ENCODE measurements around the gene NIPAL4. TPM values are rescaled to one million over a fixed set of nuclear protein-coding genes. Genes with fewer than 3 reads are reported as not detected.

Gene NIPAL4
- polyA plus RNA-seq, 2 of the 4 experiments (the other 2 are of a cell fraction): 8.6 to 8.9 TPM

DNA sequence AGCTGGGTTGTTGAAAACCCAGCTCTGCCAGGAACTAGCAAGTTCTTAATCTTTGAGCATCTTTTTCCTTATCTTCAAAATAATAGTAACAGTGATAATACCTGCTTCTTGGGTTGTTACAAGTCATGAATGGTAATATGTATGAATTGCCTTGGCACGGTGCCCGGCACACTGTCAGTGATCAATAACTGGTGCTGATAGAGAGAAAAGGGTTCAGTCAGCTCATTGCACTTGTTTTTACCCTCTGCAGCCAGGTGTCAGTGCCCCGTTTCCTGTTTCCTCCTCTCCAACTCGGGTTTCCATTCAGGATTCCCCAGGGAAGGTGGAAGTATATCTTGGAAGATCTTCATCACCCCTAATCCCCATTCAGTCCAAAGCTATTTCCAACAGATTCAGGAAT, 15.8 kb upstream of the NIPAL4 start:
- DNase-seq (ENCODE audit: low read depth in 1 of 2, low spot score in 1 of 2) (no peak), FAIRE-seq (no peak), ATAC-seq (no peak)
- Histone ChIP-seq H3K9me3 (no peaks in the 10 kb centered on the region), H3K4me1 (no peaks in the 10 kb centered on the region), H3K4me2 (no peak overlapping the region), H3K27ac (no peak overlapping the region), H3K4me3 (no peak overlapping the region)
- POLR2A ChIA-PET: no interaction called here
- WGBS (ENCODE audit: missing lambda C conversion rate): 63% methylated on average over 4 of the region's 4 CpGs
- no peak for TF ChIP-seq MYC (IDR thresholded peaks at IDR 0.05; ENCODE audit: borderline replicate concordance, low read length)
- no peak for TF ChIP-seq CEBPB (IDR thresholded peaks at IDR 0.05)
- TF ChIP-seq MAZ (IDR thresholded peaks at IDR 0.05; ENCODE audit: borderline replicate concordance, low read depth, low read length): no peak
- TF ChIP-seq KDM1A (IDR thresholded peaks at IDR 0.05; ENCODE audit: low read depth): no peak
- TF ChIP-seq, protein P1, sequence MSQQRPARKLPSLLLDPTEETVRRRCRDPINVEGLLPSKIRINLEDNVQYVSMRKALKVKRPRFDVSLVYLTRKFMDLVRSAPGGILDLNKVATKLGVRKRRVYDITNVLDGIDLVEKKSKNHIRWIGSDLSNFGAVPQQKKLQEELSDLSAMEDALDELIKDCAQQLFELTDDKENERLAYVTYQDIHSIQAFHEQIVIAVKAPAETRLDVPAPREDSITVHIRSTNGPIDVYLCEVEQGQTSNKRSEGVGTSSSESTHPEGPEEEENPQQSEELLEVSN (IDR thresholded peaks at IDR 0.05; ENCODE audit: borderline replicate concordance, low read depth): no peak
- TF ChIP-seq SREBF2 (IDR thresholded peaks at IDR 0.05): no peak
- TF ChIP-seq EHF (CRISPR knock-in tag; IDR thresholded peaks at IDR 0.05): no peak
- TF ChIP-seq CBX8 (IDR thresholded peaks at IDR 0.05): no peak
- TF ChIP-seq CHD4 (IDR thresholded peaks at IDR 0.05; ENCODE audit: borderline replicate concordance): no peak
- no peak for TF ChIP-seq NPAS2 (CRISPR knock-in tag; IDR thresholded peaks at IDR 0.05; ENCODE audit: borderline replicate concordance)
- TF ChIP-seq GATA3 (IDR thresholded peaks at IDR 0.05; ENCODE audit: borderline replicate concordance): no peak
- TF ChIP-seq, protein P2, sequence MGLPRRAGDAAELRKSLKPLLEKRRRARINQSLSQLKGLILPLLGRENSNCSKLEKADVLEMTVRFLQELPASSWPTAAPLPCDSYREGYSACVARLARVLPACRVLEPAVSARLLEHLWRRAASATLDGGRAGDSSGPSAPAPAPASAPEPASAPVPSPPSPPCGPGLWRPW (IDR thresholded peaks at IDR 0.05): no peak
- TF ChIP-seq RARB (CRISPR knock-in tag; IDR thresholded peaks at IDR 0.05): no peak
- no peak for TF ChIP-seq NR3C1 (IDR thresholded peaks at IDR 0.05)
- TF ChIP-seq JUNB (IDR thresholded peaks at IDR 0.05): no peak
- CTCF ChIA-PET: interaction anchor here (1.8 to 2.1 kb wide), 3 partner anchors 12 to 28 kb away, joined by 4 to 5 read pairs (median 5); no protein-coding TSS in a partner anchor

DNA sequence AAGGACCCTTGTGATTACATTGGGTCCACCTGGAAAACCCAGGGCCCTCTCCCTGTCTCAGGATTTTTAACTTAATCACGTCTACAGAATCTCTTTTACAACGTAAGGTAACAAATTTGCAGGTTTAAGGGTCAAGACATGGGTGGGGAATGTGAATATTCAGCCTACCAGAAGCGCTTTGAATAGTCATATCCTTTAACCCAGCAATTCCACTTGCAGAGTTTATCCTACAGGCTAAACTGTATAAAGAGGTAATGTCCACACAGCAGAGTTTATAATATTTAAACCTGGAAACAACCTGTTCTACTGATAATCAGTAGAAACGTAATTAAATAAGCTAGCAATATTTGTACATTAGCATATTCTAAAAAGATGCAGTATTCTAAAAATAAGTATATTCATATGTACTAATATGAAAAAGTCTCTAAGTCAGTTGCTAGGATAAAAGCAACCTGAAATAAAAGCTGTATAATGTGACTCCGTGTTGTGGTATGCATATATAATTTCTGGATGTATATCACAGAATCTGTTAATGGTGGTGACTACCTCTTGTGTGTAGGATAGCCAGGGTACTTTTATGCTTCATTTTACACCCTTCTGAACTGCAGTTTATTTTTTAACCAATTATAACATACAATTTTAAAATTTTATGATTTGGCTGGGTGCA, 14.1 kb upstream of the NIPAL4 start:
- TF ChIP-seq RNF2 (IDR thresholded peaks at IDR 0.05; ENCODE audit: borderline replicate concordance, low read depth) (no peak), RCOR1 (IDR thresholded peaks at IDR 0.05; ENCODE audit: low read depth, low read length) (no peak), JUNB (IDR thresholded peaks at IDR 0.05) (no peak), TFCP2L1 (CRISPR knock-in tag; IDR thresholded peaks at IDR 0.05) (no peak), HOXB13 (CRISPR knock-in tag; IDR thresholded peaks at IDR 0.05; ENCODE audit: low read depth) (no peak), ZNF302 (CRISPR knock-in tag; IDR thresholded peaks at IDR 0.05) (no peak), FOSL2 (IDR thresholded peaks at IDR 0.05) (no peak), FOSL2 (CRISPR knock-in tag; IDR thresholded peaks at IDR 0.05) (no peak), HOXB5 (CRISPR knock-in tag; IDR thresholded peaks at IDR 0.05) (no peak), NR3C1 (IDR thresholded peaks at IDR 0.05) (no peak), ZC3H11A (IDR thresholded peaks at IDR 0.05) (no peak), FOSB (CRISPR knock-in tag; IDR thresholded peaks at IDR 0.05) (no peak)
- no peak overlapping the region for H3K4me3 ChIP-seq
- no peak overlapping the region for H3K4me2 ChIP-seq
- POLR2A ChIA-PET: no interaction called here
- FAIRE-seq: no peak
- no peak for DNase-seq (ENCODE audit: low read depth in 1 of 2, low spot score in 1 of 2)
- H3K27ac ChIP-seq: no peak overlapping the region
- H3K9me3 ChIP-seq: no peaks in the 10 kb centered on the region
- 85% methylated on average over 5 of the region's 5 CpGs for WGBS (ENCODE audit: missing lambda C conversion rate)
- CTCF ChIA-PET: interaction anchor here (1.6 to 2.6 kb wide), 2 partner anchors 31 to 272 kb away, joined by 6 to 11 read pairs; no protein-coding TSS in a partner anchor
- no peak for ATAC-seq
- no peaks in the 10 kb centered on the region for H3K4me1 ChIP-seq

DNA sequence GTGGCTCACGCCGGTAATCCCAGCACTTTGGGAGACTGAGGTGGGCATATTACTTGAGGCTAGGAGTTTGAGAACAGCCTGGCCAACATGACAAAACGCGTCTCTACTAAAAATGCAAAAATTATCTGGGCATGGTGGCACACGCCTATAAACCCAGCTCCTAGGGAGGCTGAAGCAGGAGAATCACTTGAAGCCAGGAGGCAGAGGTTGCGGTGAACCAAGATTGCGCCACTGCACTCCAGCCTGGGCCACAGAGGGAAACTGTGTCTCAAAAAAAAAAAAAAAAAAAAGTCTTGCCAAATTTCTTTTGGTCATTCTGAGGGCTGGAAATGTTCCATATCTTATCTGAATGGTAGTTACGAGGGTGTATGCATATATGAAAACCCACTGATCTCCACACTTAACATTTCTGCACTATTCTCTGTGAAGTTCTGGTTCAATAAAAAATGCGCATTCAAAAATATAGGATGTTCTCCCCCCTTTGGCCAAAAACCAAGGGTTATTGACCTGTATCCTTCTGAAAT, 13.5 kb upstream of the NIPAL4 start:
- WGBS (ENCODE audit: missing lambda C conversion rate): 91% methylated on average over 9 of the region's 9 CpGs
- Histone ChIP-seq H3K27ac (no peak overlapping the region), H3K9me3 (no peaks in the 10 kb centered on the region), H3K4me2 (no peak overlapping the region), H3K4me1 (no peaks in the 10 kb centered on the region), H3K4me3 (no peak overlapping the region)
- DNase-seq (ENCODE audit: low read depth in 1 of 2, low spot score in 1 of 2) (no peak), ATAC-seq (no peak), FAIRE-seq (no peak)
- CTCF ChIA-PET: interaction anchor here (1.2 to 2.6 kb wide), 4 partner anchors 23 to 272 kb away, joined by 3 to 11 read pairs (median 5); no protein-coding TSS in a partner anchor
- POLR2A ChIA-PET: no interaction called here
- TF ChIP-seq RAD21 (conservative IDR thresholded peaks at IDR 0.05 in 1 of 2, IDR thresholded peaks at IDR 0.05 in 1 of 2) (no peak), RARB (CRISPR knock-in tag; IDR thresholded peaks at IDR 0.05) (no peak), TFCP2L1 (CRISPR knock-in tag; IDR thresholded peaks at IDR 0.05) (no peak), NR3C1 (IDR thresholded peaks at IDR 0.05) (no peak), RNF2 (IDR thresholded peaks at IDR 0.05; ENCODE audit: borderline replicate concordance, low read depth) (no peak), FOXS1 (CRISPR knock-in tag; IDR thresholded peaks at IDR 0.05) (no peak), TP53 (CRISPR knock-in tag; IDR thresholded peaks at IDR 0.05) (no peak), ZSCAN20 (CRISPR knock-in tag; IDR thresholded peaks at IDR 0.05) (no peak), HOXB13 (CRISPR knock-in tag; IDR thresholded peaks at IDR 0.05; ENCODE audit: low read depth) (no peak), NFE2L2 (conservative IDR thresholded peaks at IDR 0.05; ENCODE audit: low read length) (no peak)
- TF ChIP-seq, protein P3, sequence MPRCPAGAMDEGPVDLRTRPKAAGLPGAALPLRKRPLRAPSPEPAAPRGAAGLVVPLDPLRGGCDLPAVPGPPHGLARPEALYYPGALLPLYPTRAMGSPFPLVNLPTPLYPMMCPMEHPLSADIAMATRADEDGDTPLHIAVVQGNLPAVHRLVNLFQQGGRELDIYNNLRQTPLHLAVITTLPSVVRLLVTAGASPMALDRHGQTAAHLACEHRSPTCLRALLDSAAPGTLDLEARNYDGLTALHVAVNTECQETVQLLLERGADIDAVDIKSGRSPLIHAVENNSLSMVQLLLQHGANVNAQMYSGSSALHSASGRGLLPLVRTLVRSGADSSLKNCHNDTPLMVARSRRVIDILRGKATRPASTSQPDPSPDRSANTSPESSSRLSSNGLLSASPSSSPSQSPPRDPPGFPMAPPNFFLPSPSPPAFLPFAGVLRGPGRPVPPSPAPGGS (IDR thresholded peaks at IDR 0.05): no peak
- TF ChIP-seq, protein P4, sequence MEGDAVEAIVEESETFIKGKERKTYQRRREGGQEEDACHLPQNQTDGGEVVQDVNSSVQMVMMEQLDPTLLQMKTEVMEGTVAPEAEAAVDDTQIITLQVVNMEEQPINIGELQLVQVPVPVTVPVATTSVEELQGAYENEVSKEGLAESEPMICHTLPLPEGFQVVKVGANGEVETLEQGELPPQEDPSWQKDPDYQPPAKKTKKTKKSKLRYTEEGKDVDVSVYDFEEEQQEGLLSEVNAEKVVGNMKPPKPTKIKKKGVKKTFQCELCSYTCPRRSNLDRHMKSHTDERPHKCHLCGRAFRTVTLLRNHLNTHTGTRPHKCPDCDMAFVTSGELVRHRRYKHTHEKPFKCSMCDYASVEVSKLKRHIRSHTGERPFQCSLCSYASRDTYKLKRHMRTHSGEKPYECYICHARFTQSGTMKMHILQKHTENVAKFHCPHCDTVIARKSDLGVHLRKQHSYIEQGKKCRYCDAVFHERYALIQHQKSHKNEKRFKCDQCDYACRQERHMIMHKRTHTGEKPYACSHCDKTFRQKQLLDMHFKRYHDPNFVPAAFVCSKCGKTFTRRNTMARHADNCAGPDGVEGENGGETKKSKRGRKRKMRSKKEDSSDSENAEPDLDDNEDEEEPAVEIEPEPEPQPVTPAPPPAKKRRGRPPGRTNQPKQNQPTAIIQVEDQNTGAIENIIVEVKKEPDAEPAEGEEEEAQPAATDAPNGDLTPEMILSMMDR (IDR thresholded peaks at IDR 0.05): no peak

Data from A549 (cell line).